Endometrial microvascular endothelial cells (primary cell): ENCODE results near the gene TMEM82. TPM values are rescaled to one million over a fixed set of nuclear protein-coding genes. Genes with fewer than 3 reads are reported as not detected.
"Not testable (repeated sequence)": the region's sequence is repeated elsewhere in the genome, so short reads cannot be mapped to it uniquely, and the experiment has no call there.

ENCODE experiments used
- in situ Hi-C: cut with HindIII; loops from 2 replicates; pipeline ENCODE4 v1.10.0; 2017; ENCODE audit warnings: low sequenced_read_pairs, low pct_unique_long_range_greater_than_20kb; ENCODE audit errors: inconsistent ontology term
- total RNA-seq: library from RNA; depleted of rRNA; stranded (reverse); fragments of >200 nt; gene quantifications from one replicate; pipeline ENCODE4 v1.2.3, GENCODE V29; 2015; ENCODE audit errors: inconsistent ontology term

Gene TMEM82
- not detected for total RNA-seq

- in situ Hi-C loops = no loop called here
These were observed at the start of gene TMEM82 for GRCh38 chr1:15742339-15742801. Gene TMEM82 (plus strand): TSS chr1:15742499. CDS start chr1:15742560, 61 bp downstream.

GRCh38 chr1:15693371-15693770 is 48.9 kb upstream of the TMEM82 start:
- in situ Hi-C loops = no loop called here

- in situ Hi-C loops = no loop called here
These were observed 45.3 kb upstream of the TMEM82 start for GRCh38 chr1:15696956-15697521.

GRCh38 chr1:15698201-15698600 is 44.1 kb upstream of the TMEM82 start:
- in situ Hi-C loops = no loop called here

- in situ Hi-C loops = not testable (repeated sequence)
These were observed 43.0 kb upstream of the TMEM82 start for GRCh38 chr1:15699321-15699720.

- in situ Hi-C loops = no loop called here
These were observed 41.8 kb upstream of the TMEM82 start for GRCh38 chr1:15700508-15700907.

- in situ Hi-C loops = no loop called here
These were observed 40.5 kb upstream of the TMEM82 start for GRCh38 chr1:15701784-15702183.

- in situ Hi-C loops = no loop called here
These were observed 39.4 kb upstream of the TMEM82 start for GRCh38 chr1:15702722-15703550.

- in situ Hi-C loops = no loop called here
These were observed 38.7 kb upstream of the TMEM82 start for GRCh38 chr1:15703562-15703961.

GRCh38 chr1:15704526-15705183 is 37.6 kb upstream of the TMEM82 start:
- in situ Hi-C loops = no loop called here

GRCh38 chr1:15705184-15705566 is 37.1 kb upstream of the TMEM82 start:
- in situ Hi-C loops = no loop called here

- in situ Hi-C loops = no loop called here
These were observed 35.5 kb upstream of the TMEM82 start for GRCh38 chr1:15706751-15707150.

- in situ Hi-C loops = no loop called here
These were observed 34.9 kb upstream of the TMEM82 start for GRCh38 chr1:15707239-15707925.

- in situ Hi-C loops = no loop called here
These were observed 33.7 kb upstream of the TMEM82 start for GRCh38 chr1:15708486-15709137.

- in situ Hi-C loops = no loop called here
These were observed 33.1 kb upstream of the TMEM82 start for GRCh38 chr1:15709226-15709625.

GRCh38 chr1:15712168-15712567 is 30.1 kb upstream of the TMEM82 start:
- in situ Hi-C loops = no loop called here

GRCh38 chr1:15714406-15715136 is 27.7 kb upstream of the TMEM82 start:
- in situ Hi-C loops = no loop called here

GRCh38 chr1:15717418-15718125 is 24.7 kb upstream of the TMEM82 start:
- in situ Hi-C loops = no loop called here
